T-helper 1 cell treated with Interleukin-12 subunit alpha and Interleukin-12 subunit beta and Interleukin-4 antibody, amounts not matched to agents 30 ng/mL and 1 ng/mL, for 36 hours (primary cell): ENCODE measurements around the gene ITPRID1. TPM values are rescaled to one million over a fixed set of nuclear protein-coding genes. Genes with fewer than 3 reads are reported as not detected.
"Not testable (repeated sequence)": the region's sequence is repeated elsewhere in the genome, so short reads cannot be mapped to it uniquely, and the experiment has no call there.

Experiments used
- intact Hi-C: fragments of 100-400 bp; cut with micrococcal nuclease; formaldehyde crosslinking; loops from one replicate; pipeline ENCODE4 v1.15.1; 2024
- total RNA-seq: library from RNA; stranded (reverse); gene quantifications from 2 replicates; pipeline ENCODE4 v1.2.3, GENCODE V29; 2022

ITPRID1 gene
- total RNA-seq, 1 donor from 2014 or later: not detected

GRCh38 chr7:31516680-31517502 is 3.0 kb downstream of the ITPRID1 start:
- intact Hi-C loops: no loop called here

DNA sequence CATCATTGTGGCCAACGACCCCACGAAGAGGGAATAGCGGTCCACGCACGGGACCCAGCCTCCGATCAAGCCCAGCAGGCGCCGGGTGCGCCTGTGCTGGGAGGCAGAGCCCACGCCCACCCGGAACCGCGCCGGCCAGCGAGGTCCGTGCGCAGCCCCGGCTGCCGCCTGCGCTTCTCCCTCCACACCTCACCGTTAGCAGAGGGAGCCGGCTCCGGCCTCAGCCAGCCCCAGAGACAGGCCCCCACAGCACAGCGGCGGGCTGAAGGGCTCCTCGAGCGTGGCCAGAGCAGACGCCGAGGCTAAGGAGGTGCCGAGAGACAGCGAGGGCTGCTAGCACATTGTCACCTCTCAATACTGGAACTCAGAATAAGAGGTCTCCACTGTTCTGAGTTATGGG is 3.6 kb downstream of the ITPRID1 start:
- intact Hi-C loops: no loop called here

GRCh38 chr7:31518766-31519165 is 4.9 kb downstream of the ITPRID1 start:
- intact Hi-C loops: no loop called here

DNA sequence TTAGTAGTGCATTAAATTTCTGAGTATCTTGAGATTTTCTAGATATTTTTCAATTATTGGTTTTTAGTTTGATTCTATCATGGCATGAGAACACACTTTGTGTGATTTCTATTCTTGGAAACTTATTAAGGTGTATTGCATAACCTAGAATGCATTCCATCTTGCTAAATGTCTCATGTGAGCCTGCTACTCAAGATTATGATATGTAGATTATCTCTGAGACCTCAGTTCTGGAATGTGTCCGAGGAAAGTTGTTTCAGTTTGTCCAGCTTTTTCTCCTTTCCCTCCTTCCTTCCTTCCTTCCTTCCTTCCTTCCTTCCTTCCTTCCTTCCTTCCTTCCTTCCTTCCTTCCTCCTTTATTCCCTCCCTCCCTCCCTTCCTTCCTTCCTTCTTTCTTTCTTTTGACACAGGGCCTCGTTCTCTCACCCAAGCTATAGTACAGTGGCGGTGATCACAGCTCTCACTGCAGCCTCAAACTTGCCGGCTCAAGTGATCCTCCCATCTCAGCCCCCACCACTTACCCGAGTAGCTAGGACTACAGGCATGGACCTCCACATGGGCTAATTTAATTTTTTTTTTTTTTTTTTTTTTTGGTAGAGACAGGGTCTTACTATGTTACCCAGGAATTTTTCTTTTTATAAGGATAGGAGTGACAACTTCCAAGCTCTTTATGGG is 7.6 kb downstream of the ITPRID1 start:
- intact Hi-C loops: no loop called here

GRCh38 chr7:31526864-31527263 is 13.0 kb downstream of the ITPRID1 start:
- intact Hi-C loops: no loop called here

DNA sequence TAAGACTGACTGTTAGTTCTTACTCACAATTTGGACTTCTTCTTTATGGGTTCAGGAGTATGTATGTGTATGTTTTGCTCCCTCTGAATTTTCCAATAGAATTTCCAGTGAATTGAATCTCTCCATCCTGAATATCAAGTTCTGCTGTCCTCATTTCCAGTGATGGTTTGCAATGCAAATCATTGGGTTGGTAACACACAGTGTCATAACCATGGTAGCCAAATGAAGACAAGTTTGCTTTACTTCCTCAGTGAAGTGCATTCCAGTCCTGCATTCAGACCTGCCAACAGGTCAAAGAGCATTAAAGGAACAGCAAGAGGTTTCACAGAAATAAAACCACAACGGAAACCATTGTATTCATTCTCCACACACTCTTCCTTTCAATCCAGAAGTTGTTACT is 15.2 kb downstream of the ITPRID1 start:
- intact Hi-C loops: no loop called here

DNA sequence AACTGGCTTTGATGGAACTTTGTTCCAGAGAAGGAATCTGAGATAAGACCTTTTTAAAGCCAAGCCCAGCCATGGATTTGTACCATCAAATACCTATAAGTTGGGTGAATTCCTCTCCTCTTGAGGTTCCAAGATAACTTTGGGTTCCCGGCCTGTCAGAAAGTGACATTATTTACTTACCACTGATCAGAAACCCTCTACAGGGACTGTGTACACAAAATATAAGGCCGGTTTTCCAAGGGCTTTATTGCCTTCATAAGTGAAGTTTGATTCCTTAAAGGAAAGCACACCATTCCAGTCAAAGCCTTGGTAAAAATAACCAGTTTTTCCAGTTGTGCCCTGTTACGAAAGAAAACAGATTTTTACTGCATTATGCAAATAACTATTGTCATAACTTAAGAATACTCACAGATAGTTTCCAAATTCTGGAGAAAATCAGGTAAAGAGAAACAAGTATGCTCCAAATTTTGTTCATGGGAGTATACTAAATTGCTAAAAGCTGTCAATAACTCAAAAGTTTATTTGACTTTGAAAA is 26.8 kb downstream of the ITPRID1 start:
- intact Hi-C loops: not testable (repeated sequence)

DNA sequence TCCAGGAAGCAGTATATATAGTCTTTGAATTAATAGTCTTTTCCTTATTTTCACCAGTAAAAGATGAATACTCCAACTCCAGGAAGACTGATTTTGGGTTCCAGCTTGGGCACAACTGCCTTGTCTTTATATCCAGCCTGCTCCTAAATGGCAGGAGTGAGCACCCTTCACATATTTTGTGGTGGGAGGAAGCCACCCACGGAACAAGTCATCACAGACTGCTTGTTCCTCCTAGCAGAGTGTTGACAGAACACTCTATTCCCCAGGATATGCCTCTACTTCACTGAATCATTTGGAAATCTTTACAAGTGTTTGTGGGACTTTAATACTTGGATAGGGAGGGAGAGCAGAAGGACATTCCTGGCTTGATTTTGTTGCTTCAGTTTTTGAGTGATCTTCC is 31.7 kb downstream of the ITPRID1 start:
- intact Hi-C loops: no loop called here

GRCh38 chr7:31549611-31550010 is 35.7 kb downstream of the ITPRID1 start:
- intact Hi-C loops: no loop called here

DNA sequence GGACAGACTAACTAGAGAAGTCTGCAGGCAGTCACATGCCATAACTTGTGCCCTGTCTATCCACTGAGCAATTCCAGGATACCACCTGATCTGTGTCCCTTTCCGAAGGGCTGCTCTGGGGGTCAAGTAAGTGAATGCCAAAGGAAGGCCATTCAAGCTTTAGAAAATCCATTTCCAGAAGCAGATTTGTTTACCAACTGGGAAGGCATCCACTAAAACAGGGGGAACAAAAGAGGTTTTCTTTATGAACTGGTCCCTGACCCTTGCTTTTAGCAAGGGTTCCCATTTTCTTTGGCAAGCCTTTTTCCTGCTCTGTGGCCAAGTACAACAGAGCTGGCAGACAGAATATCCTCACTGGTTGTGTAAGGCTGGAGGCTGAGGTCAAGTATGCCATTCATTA is 36.5 kb downstream of the ITPRID1 start:
- intact Hi-C loops: no loop called here

- intact Hi-C loops: no loop called here
Observed at GRCh38 chr7:31553661-31554081, 39.8 kb downstream of the ITPRID1 start.

DNA sequence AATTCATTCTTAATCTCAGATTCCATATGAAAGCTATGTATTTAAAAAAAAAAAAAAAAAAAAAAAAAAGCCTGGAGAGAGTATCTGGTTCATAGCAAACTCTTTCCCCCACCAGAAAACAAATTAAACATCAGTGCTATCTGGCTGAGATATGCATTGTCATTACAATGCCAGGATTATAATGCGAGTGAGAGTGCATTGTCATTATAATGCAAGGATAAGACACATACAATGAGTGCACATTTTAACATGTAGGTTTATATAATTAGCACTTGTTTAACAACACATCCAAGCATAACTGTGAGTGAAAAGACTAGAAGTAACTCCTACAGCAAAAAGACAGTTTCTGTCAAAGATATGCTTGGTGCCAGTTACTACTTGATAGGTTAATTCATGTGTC is 48.1 kb downstream of the ITPRID1 start:
- intact Hi-C loops: no loop called here

DNA sequence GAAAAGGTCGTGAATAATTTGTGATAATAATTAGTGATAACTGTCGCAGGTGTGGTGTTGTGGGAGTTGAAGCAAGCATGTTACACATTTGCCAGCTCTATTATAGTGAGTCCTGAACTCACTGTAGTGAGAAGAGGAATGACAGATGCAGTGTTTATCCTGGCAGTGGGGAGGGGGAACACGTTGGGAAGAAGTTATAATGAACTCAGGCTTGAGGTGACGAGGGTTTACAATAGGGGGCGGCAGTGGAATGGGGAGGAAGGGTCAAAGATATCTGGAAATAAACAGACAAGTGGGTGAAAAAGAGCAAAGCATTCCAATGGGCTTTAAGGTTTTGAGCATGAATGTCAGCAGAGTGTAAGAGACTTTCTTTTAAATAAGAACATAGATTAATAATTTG is 49.6 kb downstream of the ITPRID1 start:
- intact Hi-C loops: no loop called here

DNA sequence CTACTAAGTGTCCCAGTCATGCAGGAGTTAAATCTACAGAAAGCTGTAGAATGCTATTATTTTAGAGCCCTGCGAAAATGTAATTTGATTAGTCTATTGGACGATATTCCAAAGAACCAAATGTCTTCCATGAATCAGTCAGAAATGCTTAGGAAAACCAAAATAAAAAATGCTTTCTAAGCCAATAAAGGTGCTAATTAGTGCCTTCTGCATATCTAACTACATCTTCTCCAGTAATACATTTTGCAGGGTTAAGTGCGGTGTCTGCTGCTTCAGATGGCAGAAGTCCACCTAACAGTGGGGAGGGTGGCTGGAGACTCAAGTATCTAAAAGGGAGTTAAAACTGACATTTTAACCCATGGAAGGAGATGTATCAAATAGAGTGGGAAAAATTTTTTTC is 50.1 kb downstream of the ITPRID1 start:
- intact Hi-C loops: no loop called here

GRCh38 chr7:31564661-31565060 is 50.8 kb downstream of the ITPRID1 start:
- intact Hi-C loops: no loop called here

- intact Hi-C loops: no loop called here
Observed at GRCh38 chr7:31569528-31569927, 55.6 kb downstream of the ITPRID1 start.

DNA sequence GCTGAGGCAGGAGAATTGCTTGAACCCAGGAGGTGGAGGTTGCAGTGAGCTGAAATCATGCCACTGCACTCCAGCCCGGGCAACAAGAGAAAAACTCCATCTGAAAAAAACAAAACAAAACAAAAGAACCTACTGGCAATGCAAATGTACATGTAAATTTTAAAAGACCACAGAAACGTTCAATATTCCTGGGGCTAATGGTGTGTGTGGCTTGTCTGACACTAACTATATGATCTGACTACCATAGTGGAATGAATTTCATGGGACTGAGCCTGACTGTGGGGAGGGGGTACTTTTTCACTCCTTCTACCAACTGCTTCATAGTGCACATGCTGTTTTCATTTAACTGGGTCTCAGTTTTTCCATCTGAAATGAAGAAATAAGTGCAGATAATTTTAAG is 69.6 kb downstream of the ITPRID1 start:
- intact Hi-C loops: no loop called here

DNA sequence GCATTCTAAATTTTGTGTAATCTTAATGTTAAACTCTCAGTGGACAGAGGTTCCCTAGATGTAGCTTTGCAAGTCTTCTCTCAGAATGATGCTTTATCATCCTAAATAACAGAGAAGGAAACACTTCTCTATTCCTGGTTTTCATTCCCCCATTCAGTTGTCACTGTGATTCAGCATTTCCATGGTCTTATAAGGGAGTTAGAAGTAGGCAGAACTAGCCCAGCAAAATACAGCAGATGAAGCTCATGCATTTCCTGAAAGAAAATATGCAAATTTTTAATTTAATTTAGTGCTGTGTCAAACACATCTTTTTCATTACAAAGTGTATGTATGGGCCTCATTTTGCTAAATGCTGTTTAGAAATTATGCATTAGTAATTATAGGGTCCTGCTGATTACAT is 70.1 kb downstream of the ITPRID1 start:
- intact Hi-C loops: no loop called here

DNA sequence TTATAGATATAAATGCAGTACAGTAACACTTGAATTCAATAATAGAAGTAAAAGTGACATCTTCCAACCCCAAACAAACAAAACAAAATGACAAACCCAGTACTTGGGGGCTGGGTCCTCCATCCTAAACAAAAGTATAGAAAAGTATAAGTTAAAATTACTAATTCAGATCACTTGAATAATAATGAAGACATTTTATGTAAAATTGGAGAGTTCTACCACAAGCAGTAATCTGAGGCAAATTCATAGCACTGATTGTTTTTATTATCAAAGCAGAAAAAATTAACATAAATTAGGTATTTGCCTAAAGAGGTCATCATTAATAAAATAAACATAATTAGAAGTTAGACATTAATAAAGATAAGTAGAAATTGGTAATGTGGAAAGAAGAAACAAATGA is 81.5 kb downstream of the ITPRID1 start:
- intact Hi-C loops: no loop called here

GRCh38 chr7:31602041-31602625 is 88.2 kb downstream of the ITPRID1 start:
- intact Hi-C loops: no loop called here

DNA sequence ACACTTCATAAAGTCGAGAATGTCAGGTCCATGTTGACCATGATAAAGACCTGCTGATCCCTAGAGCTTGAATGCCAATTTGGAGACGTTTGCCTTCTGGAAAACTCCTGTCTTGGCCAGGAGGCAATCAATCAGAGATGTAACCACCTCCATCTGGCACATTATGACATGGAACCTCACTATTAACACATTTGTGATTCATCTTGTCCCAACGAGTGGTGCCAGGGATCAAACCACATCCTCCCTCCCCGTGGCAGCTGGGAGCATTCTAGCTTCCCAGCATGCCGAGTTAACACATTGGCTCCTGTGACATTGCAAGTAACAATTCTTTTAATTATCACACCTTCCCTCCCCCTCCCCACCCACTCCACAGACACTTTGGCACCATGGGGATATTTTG is 89.2 kb downstream of the ITPRID1 start:
- intact Hi-C loops: no loop called here

DNA sequence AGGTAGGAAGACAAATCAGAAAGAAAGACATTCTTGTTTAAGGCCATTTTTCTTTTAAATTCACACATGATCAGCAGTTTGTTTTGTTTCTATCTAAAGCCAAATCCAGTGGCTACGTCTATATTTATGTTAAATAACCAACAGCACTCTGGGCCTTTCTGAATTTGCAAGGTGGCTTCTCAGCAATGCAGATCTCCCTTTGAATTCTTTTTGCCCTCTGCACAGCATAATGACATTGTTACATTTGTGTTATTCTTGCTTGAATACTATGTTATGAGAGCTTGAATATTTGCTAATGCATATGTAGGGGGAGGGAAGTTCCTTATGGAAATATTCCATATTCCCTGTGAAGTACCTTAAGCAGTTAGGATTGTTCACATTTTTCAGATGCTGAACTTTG is 99.7 kb downstream of the ITPRID1 start:
- intact Hi-C loops: no loop called here
